Lung microvascular endothelial cell (primary cell): ENCODE results near the gene RPL10. TPM values are rescaled to one million over a fixed set of nuclear protein-coding genes. Genes with fewer than 3 reads are reported as not detected.

Source experiments
- DNase-seq, 2 donors: peaks; one replicate each; pipeline versions ENCODE4 v3.0.0 to v3.0.0-alpha.2; 2010; ENCODE audit warnings: low read depth in 2 of 2
- total RNA-seq: library from RNA; depleted of rRNA; stranded (reverse); fragments of >200 nt; gene quantifications from 2 replicates; pipeline ENCODE4 v1.2.1, GENCODE V29; 2014

RPL10 gene
- total RNA-seq, 1 donor from 2014 or later, result 2,761 TPM

GRCh38 chrX:154430479-154430878 lies 32.3 kb downstream of the RPL10 start:
- peak in 1 of 2 donors; percentile 44 for DNase-seq

GRCh38 chrX:154430916-154431315 lies 32.7 kb downstream of the RPL10 start:
- DNase-seq, result no peak

- DNase-seq, result no peak
These were observed 33.2 kb downstream of the RPL10 start for GRCh38 chrX:154431341-154431740.

GRCh38 chrX:154432210-154432609 lies 34.0 kb downstream of the RPL10 start:
- no peak for DNase-seq

GRCh38 chrX:154433605-154434004 lies 35.4 kb downstream of the RPL10 start:
- DNase-seq, result no peak

- DNase-seq, result no peak
These were observed 36.4 kb downstream of the RPL10 start for GRCh38 chrX:154434394-154435168.

GRCh38 chrX:154435171-154435733 lies 37.1 kb downstream of the RPL10 start:
- no peak for DNase-seq

GRCh38 chrX:154436374-154436982 lies 38.3 kb downstream of the RPL10 start:
- DNase-seq, result peak; percentile 35 to 55

- DNase-seq, result peak; percentile 57 to 62
These were observed 39.0 kb downstream of the RPL10 start, which contains the start of gene GDI1 for GRCh38 chrX:154436983-154437752. Gene GDI1, plus strand, starts transcription at chrX:154437154. Its CDS starts 101 bp downstream, at chrX:154437255.

GRCh38 chrX:154437971-154438893 lies 40.1 kb downstream of the RPL10 start:
- DNase-seq, result no peak

- DNase-seq, result no peak
These were observed 41.7 kb downstream of the RPL10 start for GRCh38 chrX:154439841-154440240.

- no peak for DNase-seq
These were observed 42.6 kb downstream of the RPL10 start for GRCh38 chrX:154440623-154441357.

- DNase-seq, result no peak
These were observed 43.4 kb downstream of the RPL10 start for GRCh38 chrX:154441564-154441963.

- DNase-seq, result no peak
These were observed 44.0 kb downstream of the RPL10 start for GRCh38 chrX:154441984-154442707.

- DNase-seq, result no peak
These were observed 45.3 kb downstream of the RPL10 start for GRCh38 chrX:154443479-154443910.

GRCh38 chrX:154443992-154444754 lies 46.0 kb downstream of the RPL10 start, which contains the start of gene FAM50A:
Gene FAM50A, plus strand, starts transcription at chrX:154444141. Its CDS starts 95 bp downstream, at chrX:154444236.
- peak; percentile 74 to 80 for DNase-seq

- DNase-seq, result no peak
These were observed 46.6 kb downstream of the RPL10 start for GRCh38 chrX:154444755-154445246.

- no peak for DNase-seq
These were observed 47.6 kb downstream of the RPL10 start for GRCh38 chrX:154445776-154446175.
